Measurements from ENCODE around the gene LRRC49. TPM values are rescaled to one million over a fixed set of nuclear protein-coding genes. Genes with fewer than 3 reads are reported as not detected.

Gene LRRC49
- total and polyA plus RNA-seq, 12 donors: 4.4 to 14.9 (median 8.4) TPM

DNA sequence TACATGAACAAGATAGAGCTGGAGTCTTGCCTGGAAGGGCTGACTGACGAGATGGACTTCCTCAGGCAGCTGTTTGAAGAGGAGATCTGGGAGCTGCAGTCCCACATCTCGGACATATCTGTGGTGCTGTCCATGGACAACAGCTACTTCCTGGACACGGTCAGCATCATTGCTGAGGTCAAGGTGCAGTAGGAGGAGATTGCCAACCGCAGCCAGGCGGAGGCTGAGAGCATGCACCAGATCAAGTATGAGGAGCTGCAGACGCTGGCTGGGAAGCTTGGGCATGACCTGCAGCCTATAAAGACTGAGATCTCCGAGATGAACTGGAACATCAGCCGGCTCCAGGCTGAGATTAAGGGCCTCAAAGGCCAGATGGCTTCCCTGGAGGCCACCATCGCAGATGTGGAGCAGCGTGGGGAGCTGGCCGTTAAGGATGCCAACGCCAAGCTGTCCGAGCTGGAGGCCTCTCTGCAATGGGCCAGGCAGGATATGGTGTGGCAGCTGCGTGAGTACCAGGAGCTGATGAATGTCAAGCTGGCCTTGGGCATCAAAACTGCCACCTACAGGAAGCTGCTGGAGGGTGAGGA lies 33.2 kb upstream of the LRRC49 start:
- TF ChIP-seq, protein P1, sequence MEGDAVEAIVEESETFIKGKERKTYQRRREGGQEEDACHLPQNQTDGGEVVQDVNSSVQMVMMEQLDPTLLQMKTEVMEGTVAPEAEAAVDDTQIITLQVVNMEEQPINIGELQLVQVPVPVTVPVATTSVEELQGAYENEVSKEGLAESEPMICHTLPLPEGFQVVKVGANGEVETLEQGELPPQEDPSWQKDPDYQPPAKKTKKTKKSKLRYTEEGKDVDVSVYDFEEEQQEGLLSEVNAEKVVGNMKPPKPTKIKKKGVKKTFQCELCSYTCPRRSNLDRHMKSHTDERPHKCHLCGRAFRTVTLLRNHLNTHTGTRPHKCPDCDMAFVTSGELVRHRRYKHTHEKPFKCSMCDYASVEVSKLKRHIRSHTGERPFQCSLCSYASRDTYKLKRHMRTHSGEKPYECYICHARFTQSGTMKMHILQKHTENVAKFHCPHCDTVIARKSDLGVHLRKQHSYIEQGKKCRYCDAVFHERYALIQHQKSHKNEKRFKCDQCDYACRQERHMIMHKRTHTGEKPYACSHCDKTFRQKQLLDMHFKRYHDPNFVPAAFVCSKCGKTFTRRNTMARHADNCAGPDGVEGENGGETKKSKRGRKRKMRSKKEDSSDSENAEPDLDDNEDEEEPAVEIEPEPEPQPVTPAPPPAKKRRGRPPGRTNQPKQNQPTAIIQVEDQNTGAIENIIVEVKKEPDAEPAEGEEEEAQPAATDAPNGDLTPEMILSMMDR (IDR thresholded peaks at IDR 0.05): no peak
- TF ChIP-seq POLR2A (IDR thresholded peaks at IDR 0.05): no peak
- Histone ChIP-seq H3K36me3 (replicated peaks in 1 of 2) (no peaks in the 10 kb centered on the region), H3K4me1 (replicated peaks in 1 of 2) (peaks cover 0 to 2% of the 10 kb centered on the region in 2 donors), H3K27me3 (no peaks in the 10 kb centered on the region), H3K27ac (no peak overlapping the region), H3K4me3 (no peak overlapping the region), H3K9me3 (replicated peaks in 1 of 3) (no peaks in the 10 kb centered on the region)
- no peak for DNase-seq
- intact Hi-C loops (cut with DNase I): no loop called here
- WGBS, 4 donors: 79 to 90% (median 87%) methylated on average over 9 to 14 of the region's 14 CpGs

DNA sequence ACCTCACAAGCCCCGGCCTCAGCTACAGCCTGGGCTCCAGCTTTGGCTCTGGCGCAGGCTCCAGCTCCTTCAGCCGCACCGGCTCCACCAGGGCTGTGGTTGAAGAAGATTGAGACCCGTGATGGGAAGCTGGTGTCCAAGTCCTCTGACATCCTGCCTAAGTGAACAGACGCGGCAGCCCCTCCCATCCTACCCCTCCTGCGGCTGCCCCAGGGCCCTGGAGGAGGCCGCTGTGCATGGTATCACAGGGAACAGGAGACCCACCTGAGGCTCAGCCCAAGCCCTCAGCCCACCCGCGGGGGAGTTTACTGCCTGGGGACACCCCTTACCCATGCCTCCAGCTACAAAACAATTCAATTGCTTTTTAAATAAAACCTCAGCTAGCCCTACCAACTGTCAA lies 32.6 kb upstream of the LRRC49 start:
- intact Hi-C loops (cut with DNase I): no loop called here
- H3K27ac ChIP-seq: no peak overlapping the region
- H3K4me3 ChIP-seq: no peak overlapping the region
- WGBS, 4 donors: 80 to 90% (median 84%) methylated on average over 8 to 11 of the region's 11 CpGs
- H3K36me3 ChIP-seq (replicated peaks in 1 of 2): no peaks in the 10 kb centered on the region
- no peak for TF ChIP-seq POLR2A (IDR thresholded peaks at IDR 0.05)
- TF ChIP-seq, protein P1 (IDR thresholded peaks at IDR 0.05): no peak
- DNase-seq: no peak
- no peaks in the 10 kb centered on the region for H3K27me3 ChIP-seq
- no peaks in the 10 kb centered on the region for H3K4me1 ChIP-seq (replicated peaks in 1 of 2)
- H3K9me3 ChIP-seq (replicated peaks in 1 of 3): no peaks in the 10 kb centered on the region

DNA sequence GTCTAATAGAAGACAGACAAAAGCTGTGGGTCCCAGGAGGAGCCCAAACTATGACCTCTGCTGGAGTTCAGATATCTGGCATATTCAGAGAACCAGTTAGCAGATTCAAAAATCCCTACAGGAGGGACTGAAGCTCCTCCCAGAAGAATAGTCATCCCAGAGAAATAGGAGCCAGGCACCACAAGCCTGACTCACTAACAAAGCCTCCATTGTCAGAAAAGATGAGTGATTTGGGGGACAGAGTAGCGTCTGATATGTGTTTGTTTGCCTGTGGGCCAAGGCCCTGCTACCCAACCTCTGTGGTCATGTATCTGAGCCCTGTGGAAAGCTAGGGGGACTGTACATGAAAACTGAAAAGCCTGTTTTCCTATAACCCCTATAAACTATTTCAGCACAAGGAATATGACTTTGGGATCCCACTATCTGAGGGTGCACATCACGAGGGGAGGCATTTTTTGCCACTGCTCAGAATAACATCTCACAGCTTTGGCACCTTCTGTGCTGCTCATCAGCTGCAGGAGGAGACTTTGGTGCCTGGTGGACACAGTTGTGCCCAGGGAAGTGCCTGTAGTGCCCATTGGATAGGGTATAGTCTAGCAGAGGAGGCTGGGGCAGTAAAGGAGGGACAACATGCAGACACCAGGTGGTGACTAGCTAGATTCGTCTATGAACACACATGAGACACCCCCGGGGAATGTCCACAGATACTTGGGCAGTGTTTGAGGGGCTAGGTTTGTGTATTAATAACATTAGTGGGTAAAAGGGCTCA lies 29.0 kb upstream of the LRRC49 start:
- DNase-seq: no peak
- Histone ChIP-seq H3K27me3 (no peaks in the 10 kb centered on the region), H3K36me3 (replicated peaks in 1 of 2) (no peaks in the 10 kb centered on the region), H3K4me1 (replicated peaks in 1 of 2) (peaks cover 0 to 3% of the 10 kb centered on the region in 2 donors), H3K27ac (no peak overlapping the region), H3K9me3 (replicated peaks in 1 of 3) (no peaks in the 10 kb centered on the region), H3K4me3 (no peak overlapping the region)
- WGBS, 4 donors: 46 to 72% (median 62%) methylated on average over 4 of the region's 4 CpGs
- no peak for TF ChIP-seq POLR2A (IDR thresholded peaks at IDR 0.05)
- TF ChIP-seq, protein P1 (IDR thresholded peaks at IDR 0.05): no peak
- intact Hi-C loops (cut with DNase I): no loop called here

DNA sequence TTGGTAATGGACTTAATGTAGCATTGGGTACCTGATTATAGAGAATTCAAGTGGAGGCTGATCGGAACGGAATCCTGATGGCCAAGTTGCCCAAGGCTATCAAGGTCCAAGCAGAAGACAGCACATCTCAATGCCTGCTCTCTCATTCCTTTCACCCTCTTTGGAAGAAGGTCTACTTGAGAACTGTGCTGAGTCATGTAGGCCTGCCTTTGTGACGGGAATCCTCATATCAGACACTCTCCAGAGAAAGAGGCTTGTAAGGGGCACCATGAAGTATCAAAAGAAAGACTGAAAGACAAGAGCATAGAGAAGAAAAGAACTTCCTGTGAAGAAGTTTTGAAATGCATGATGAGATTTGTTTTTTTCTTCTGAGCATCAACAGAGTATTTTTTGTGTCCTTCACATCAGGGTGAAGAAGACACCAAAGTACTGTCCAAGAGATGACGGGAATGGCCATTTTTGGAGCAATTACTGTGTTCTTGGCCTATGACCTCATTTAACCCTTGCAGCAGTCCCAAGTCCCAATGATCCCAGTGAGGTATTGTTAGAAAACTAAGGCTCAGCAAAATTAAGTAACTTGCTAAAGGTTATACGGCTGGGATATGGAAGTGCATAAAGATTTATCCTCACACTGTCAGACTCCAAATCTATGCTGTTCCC lies 25.5 kb upstream of the LRRC49 start:
- H3K9me3 ChIP-seq (replicated peaks in 1 of 3): no peaks in the 10 kb centered on the region
- no peaks in the 10 kb centered on the region for H3K27me3 ChIP-seq
- H3K4me1 ChIP-seq (replicated peaks in 1 of 2): peaks cover 0 to 3% of the 10 kb centered on the region in 2 donors
- no peak for DNase-seq
- H3K36me3 ChIP-seq (replicated peaks in 1 of 2): no peaks in the 10 kb centered on the region
- no peak for TF ChIP-seq POLR2A (IDR thresholded peaks at IDR 0.05)
- TF ChIP-seq, protein P1 (IDR thresholded peaks at IDR 0.05): no peak
- peak overlapping the region in 1 of 5 donors; percentile 7 for H3K27ac ChIP-seq
- 69 to 88% (median 84%) methylated on average over 5 of the region's 5 CpGs for WGBS, 4 donors
- intact Hi-C loops (cut with DNase I): no loop called here
- H3K4me3 ChIP-seq: no peak overlapping the region

All from adrenal gland (tissue), 12 donors.